Upper lobe of right lung (tissue), 1 donor: ENCODE data around the gene TTC28. TPM values are rescaled to one million over a fixed set of nuclear protein-coding genes. Genes with fewer than 3 reads are reported as not detected.

Experiments used
- ATAC-seq: fragments of 200-7000 bp; cut with Tn5 transposase; one replicate; pipeline ENCODE4 v1.9.1; 2020; ENCODE audit warnings: mild to moderate bottlenecking, moderate library complexity
- DNase-seq: peaks from one replicate; pipeline ENCODE4 v3.0.0-alpha.2; 2020
- H3K27ac ChIP-seq: fragments of 200-600 bp; one replicate; pipeline ENCODE4 v1.8.0; 2022
- H3K27me3 ChIP-seq: fragments of 200-600 bp; one replicate; pipeline ENCODE4 v1.8.0; 2022; ENCODE audit warnings: mild to moderate bottlenecking
- H3K36me3 ChIP-seq: fragments of 200-600 bp; one replicate; pipeline ENCODE4 v1.8.0; 2022
- H3K4me1 ChIP-seq: fragments of 200-600 bp; one replicate; pipeline ENCODE4 v1.8.0; 2022
- H3K4me3 ChIP-seq: fragments of 200-600 bp; one replicate; pipeline ENCODE4 v1.8.0; 2022; ENCODE audit warnings: mild to moderate bottlenecking
- H3K9me3 ChIP-seq: fragments of 200-600 bp; one replicate; pipeline ENCODE4 v1.8.0; 2022
- CTCF ChIP-seq: fragments of 200-600 bp; IDR thresholded peaks from one replicate; pipeline ENCODE4 v1.8.0; 2022; ENCODE audit warnings: antibody characterized with exemption
- intact Hi-C: fragments of 100-400 bp; cut with DNase I; formaldehyde crosslinking; loops from one replicate; pipeline ENCODE4 v1.11.0; 2022
- total RNA-seq: library from RNA; stranded (reverse); fragmentation: NEBNext Ultra II Directional; extraction: Animal tissue kit (Norgen Biotek cat#: 25700); gene quantifications from one replicate; pipeline ENCODE4 v1.2.1, GENCODE V29; 2021
- donor health status: DM: no; HTN: yes; CAD: no; lungs with severe emphysema.

The TTC28 gene
- total RNA-seq, 1 donor from 2014 or later: 48.7 TPM

GRCh38 chr22:28656181-28656580 is 23.5 kb downstream of the TTC28 start:
- intact Hi-C loops: no loop called here
- ATAC-seq (no peak), DNase-seq (no peak)
- H3K27me3 ChIP-seq: no peaks in the 10 kb centered on the region
- H3K36me3 ChIP-seq: no peaks in the 10 kb centered on the region
- no peaks in the 10 kb centered on the region for H3K9me3 ChIP-seq
- no peak for TF ChIP-seq CTCF
- H3K4me1 ChIP-seq: no peaks in the 10 kb centered on the region
- H3K27ac ChIP-seq: no peak overlapping the region
- H3K4me3 ChIP-seq: no peak overlapping the region

GRCh38 chr22:28650463-28650862 is 29.2 kb downstream of the TTC28 start:
- Histone ChIP-seq H3K4me1 (no peaks in the 10 kb centered on the region), H3K27ac (no peak overlapping the region), H3K4me3 (no peak overlapping the region), H3K36me3 (no peaks in the 10 kb centered on the region), H3K9me3 (no peaks in the 10 kb centered on the region), H3K27me3 (no peaks in the 10 kb centered on the region)
- DNase-seq (no peak), ATAC-seq (no peak)
- no peak for TF ChIP-seq CTCF
- intact Hi-C loops: no loop called here

- Histone ChIP-seq H3K9me3 (no peaks in the 10 kb centered on the region), H3K27ac (no peak overlapping the region), H3K27me3 (no peaks in the 10 kb centered on the region), H3K36me3 (no peaks in the 10 kb centered on the region), H3K4me3 (no peak overlapping the region), H3K4me1 (no peaks in the 10 kb centered on the region)
- no peak for TF ChIP-seq CTCF
- ATAC-seq (no peak), DNase-seq (no peak)
- intact Hi-C loops: no loop called here
Observed at GRCh38 chr22:28648792-28649191, 30.8 kb downstream of the TTC28 start.

GRCh38 chr22:28647216-28647615 is 32.4 kb downstream of the TTC28 start:
- ATAC-seq (no peak), DNase-seq (no peak)
- no peaks in the 10 kb centered on the region for H3K4me1 ChIP-seq
- H3K27ac ChIP-seq: no peak overlapping the region
- H3K27me3 ChIP-seq: no peaks in the 10 kb centered on the region
- no peaks in the 10 kb centered on the region for H3K36me3 ChIP-seq
- intact Hi-C loops: no loop called here
- no peaks in the 10 kb centered on the region for H3K9me3 ChIP-seq
- TF ChIP-seq CTCF: no peak
- H3K4me3 ChIP-seq: no peak overlapping the region

GRCh38 chr22:28639321-28639720 is 40.3 kb downstream of the TTC28 start:
- Histone ChIP-seq H3K27ac (no peak overlapping the region), H3K9me3 (no peaks in the 10 kb centered on the region), H3K27me3 (no peaks in the 10 kb centered on the region), H3K4me1 (no peaks in the 10 kb centered on the region), H3K4me3 (no peak overlapping the region), H3K36me3 (no peaks in the 10 kb centered on the region)
- intact Hi-C loops: no loop called here
- no peak for DNase-seq
- ATAC-seq: no peak
- TF ChIP-seq CTCF: no peak

GRCh38 chr22:28637225-28637624 is 42.4 kb downstream of the TTC28 start:
- no peak for DNase-seq
- no peak for ATAC-seq
- no peaks in the 10 kb centered on the region for H3K27me3 ChIP-seq
- no peaks in the 10 kb centered on the region for H3K36me3 ChIP-seq
- no peak for TF ChIP-seq CTCF
- no peak overlapping the region for H3K27ac ChIP-seq
- no peaks in the 10 kb centered on the region for H3K4me1 ChIP-seq
- no peaks in the 10 kb centered on the region for H3K9me3 ChIP-seq
- no peak overlapping the region for H3K4me3 ChIP-seq
- intact Hi-C loops: no loop called here
